ENCODE results near the gene SYTL2. TPM values are rescaled to one million over a fixed set of nuclear protein-coding genes. Genes with fewer than 3 reads are reported as not detected.
A peak's percentile ranks its signal among the peaks of the same experiment; 100 is the strongest.

The SYTL2 gene
- total and polyA plus RNA-seq, 2 experiments from 2014 or later = 8.9 to 66.6 TPM

GRCh38 chr11:85685820-85686459 is 125.0 kb downstream of the SYTL2 start, which contains the start of gene CCDC89:
Gene CCDC89, minus strand, starts transcription at chr11:85686195. Its CDS starts 65 bp downstream, at chr11:85686130.
- TF ChIP-seq EZH2 (IDR thresholded peaks at IDR 0.05; ENCODE audit: borderline replicate concordance) = no peak
- TF ChIP-seq EZH2phosphoT487 (IDR thresholded peaks at IDR 0.05; ENCODE audit: low read depth, severe bottlenecking, unreplicated experiment) = no peak
- TF ChIP-seq CTCF (IDR thresholded peaks at IDR 0.05; ENCODE audit: poor library complexity) = no peak
- H2AFZ ChIP-seq = no peak within 1 kb of the TSS

GRCh38 chr11:85685125-85685819 is 125.7 kb downstream of the SYTL2 start:
- Histone ChIP-seq H4K20me1 (ENCODE audit: insufficient read depth, poor library complexity, severe bottlenecking) (no peaks in the 10 kb centered on the region), H3K9me2 (replicated peaks; ENCODE audit: insufficient read depth) (no peaks in the 10 kb centered on the region), H3K4me2 (peak overlapping the region; percentile 59), H3K27ac (peak overlapping the region; percentile 26), H3K4me3 (no peak overlapping the region), H3K79me2 (no peaks in the 10 kb centered on the region), H3K4me1 (ENCODE audit: insufficient read depth) (no peaks in the 10 kb centered on the region), H2AFZ (no peak overlapping the region), H3K27me3 (peaks cover under 1% of the 10 kb centered on the region), H3K36me3 (replicated peaks; ENCODE audit: insufficient read depth, low read depth) (no peaks in the 10 kb centered on the region), H3K9me3 (ENCODE audit: low read depth) (no peaks in the 10 kb centered on the region)
- 81% methylated on average over 15 of the region's 15 CpGs for WGBS (ENCODE audit: low lambda C conversion rate, missing lambda C conversion rate)
- peak; percentile 39 for DNase-seq (ENCODE audit: low spot score)
- TF ChIP-seq EZH2 (IDR thresholded peaks at IDR 0.05; ENCODE audit: borderline replicate concordance) (no peak), CTCF (IDR thresholded peaks at IDR 0.05; ENCODE audit: poor library complexity) (no peak), EZH2phosphoT487 (IDR thresholded peaks at IDR 0.05; ENCODE audit: low read depth, severe bottlenecking, unreplicated experiment) (no peak)

More at GRCh38 chr11:85685820-85686459, 125.0 kb downstream of the SYTL2 start, which contains the start of gene CCDC89:
- Histone ChIP-seq H3K9me3 (ENCODE audit: low read depth) (no peaks in the 10 kb centered on the region), H3K27me3 (no peaks in the 10 kb centered on the region), H3K27ac (peak within 1 kb of the TSS; percentile 26), H3K36me3 (replicated peaks; ENCODE audit: insufficient read depth, low read depth) (no peaks in the 10 kb centered on the region), H3K79me2 (no peaks in the 10 kb centered on the region), H3K4me1 (ENCODE audit: insufficient read depth) (no peaks in the 10 kb centered on the region), H3K4me3 (no peak within 1 kb of the TSS), H3K9me2 (replicated peaks; ENCODE audit: insufficient read depth) (no peaks in the 10 kb centered on the region), H3K4me2 (peak within 1 kb of the TSS; percentile 59), H4K20me1 (ENCODE audit: insufficient read depth, poor library complexity, severe bottlenecking) (no peaks in the 10 kb centered on the region)
- 88% methylated on average over 13 of the region's 13 CpGs for WGBS (ENCODE audit: low lambda C conversion rate, missing lambda C conversion rate)
- peak; percentile 45 for DNase-seq (ENCODE audit: low spot score)

- TF ChIP-seq EZH2phosphoT487 (IDR thresholded peaks at IDR 0.05; ENCODE audit: low read depth, severe bottlenecking, unreplicated experiment) (no peak), CTCF (IDR thresholded peaks at IDR 0.05; ENCODE audit: poor library complexity) (no peak), EZH2 (IDR thresholded peaks at IDR 0.05; ENCODE audit: borderline replicate concordance) (no peak)
- Histone ChIP-seq H4K20me1 (ENCODE audit: insufficient read depth, poor library complexity, severe bottlenecking) (no peaks in the 10 kb centered on the region), H3K27ac (no peak overlapping the region), H2AFZ (no peak overlapping the region), H3K4me3 (no peak overlapping the region), H3K79me2 (no peaks in the 10 kb centered on the region), H3K4me2 (no peak overlapping the region), H3K27me3 (peaks cover 3% of the 10 kb centered on the region), H3K9me3 (ENCODE audit: low read depth) (no peaks in the 10 kb centered on the region), H3K36me3 (replicated peaks; ENCODE audit: insufficient read depth, low read depth) (no peaks in the 10 kb centered on the region), H3K9me2 (replicated peaks; ENCODE audit: insufficient read depth) (no peaks in the 10 kb centered on the region), H3K4me1 (ENCODE audit: insufficient read depth) (no peaks in the 10 kb centered on the region)
- WGBS (ENCODE audit: low lambda C conversion rate, missing lambda C conversion rate) = 98% methylated on average over 38 of the region's 43 CpGs
- DNase-seq (ENCODE audit: low spot score) = no peak
Observed at GRCh38 chr11:85682330-85683305, 128.3 kb downstream of the SYTL2 start.
